Ishikawa (cell line): ENCODE measurements around the gene NYNRIN.

Source experiments
- CEBPB ChIP-seq: IDR thresholded peaks from 2 replicates; pipeline ENCODE4 v1.6.1; 2012
- CREB1 ChIP-seq: IDR thresholded peaks from 2 replicates; pipeline ENCODE4 v1.6.1; 2012; ENCODE audit warnings: low read depth
- EGR1 ChIP-seq: IDR thresholded peaks from 2 replicates; pipeline ENCODE4 v1.6.1; 2012
- EP300 ChIP-seq: IDR thresholded peaks from 2 replicates; pipeline ENCODE4 v1.6.1; 2012; ENCODE audit warnings: borderline replicate concordance
- FOXM1 ChIP-seq: IDR thresholded peaks from 2 replicates; pipeline ENCODE4 v1.6.1; 2012; ENCODE audit warnings: low read depth, borderline replicate concordance
- NFIC ChIP-seq: IDR thresholded peaks from 2 replicates; pipeline ENCODE4 v1.6.1; 2012
- RAD21 ChIP-seq: IDR thresholded peaks from 2 replicates; pipeline ENCODE4 v1.6.1; 2012; ENCODE audit warnings: low read depth
- TAF1 ChIP-seq: IDR thresholded peaks from 2 replicates; pipeline ENCODE4 v1.6.1; 2012; ENCODE audit warnings: low read depth, mild to moderate bottlenecking
- TCF12 ChIP-seq: IDR thresholded peaks from 2 replicates; pipeline ENCODE4 v1.6.1; 2012; ENCODE audit warnings: low read depth
- TEAD4 ChIP-seq: IDR thresholded peaks from 2 replicates; pipeline ENCODE4 v1.6.1; 2012
- USF1 ChIP-seq: IDR thresholded peaks from 2 replicates; pipeline ENCODE4 v1.6.1; 2012
- YY1 ChIP-seq: IDR thresholded peaks from 2 replicates; pipeline ENCODE4 v1.6.1; 2012; ENCODE audit warnings: low read depth
- ZBTB7A ChIP-seq: IDR thresholded peaks from 2 replicates; pipeline ENCODE4 v1.6.1; 2012; ENCODE audit warnings: low read depth
- TF ChIP-seq, protein P1 (sequence below): IDR thresholded peaks from 2 replicates; pipeline ENCODE4 v1.6.1; 2012
- TF ChIP-seq, protein P2 (sequence below): IDR thresholded peaks from 2 replicates; pipeline ENCODE4 v1.6.1; 2012; ENCODE audit warnings: low read depth, mild to moderate bottlenecking

NYNRIN gene

DNA sequence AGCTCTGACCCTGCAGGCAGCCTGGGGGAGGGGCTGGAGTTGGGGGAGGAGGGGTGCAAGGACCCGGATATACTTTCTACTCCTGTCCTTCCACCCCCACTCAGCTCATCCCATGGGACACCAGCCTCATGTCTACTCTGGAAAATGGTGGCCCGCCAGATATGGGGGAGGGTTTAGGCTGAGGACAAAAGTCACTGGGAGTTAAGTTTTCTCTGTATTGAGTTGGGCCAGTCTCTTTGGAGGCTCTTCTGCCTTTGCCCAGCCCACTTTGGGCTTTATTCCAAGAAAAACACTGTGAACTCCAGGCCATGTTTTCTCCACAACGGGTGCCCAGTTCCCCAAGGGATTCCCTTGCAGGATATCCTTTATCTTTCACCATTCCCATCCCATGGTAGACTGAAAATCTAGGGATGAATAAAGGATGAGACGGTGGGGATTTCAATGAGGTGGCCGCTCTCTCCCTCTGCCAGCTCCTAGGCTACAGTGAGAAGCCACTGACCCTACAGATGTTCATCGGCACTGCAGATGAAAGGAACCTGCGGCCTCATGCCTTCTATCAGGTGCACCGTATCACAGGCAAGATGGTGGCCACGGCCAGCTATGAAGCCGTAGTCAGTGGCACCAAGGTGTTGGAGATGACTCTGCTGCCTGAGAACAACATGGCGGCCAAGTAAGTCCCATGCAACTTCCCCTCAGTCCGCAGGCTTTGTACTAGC, 25.9 kb upstream of the NYNRIN start:
- TF ChIP-seq, protein P1, sequence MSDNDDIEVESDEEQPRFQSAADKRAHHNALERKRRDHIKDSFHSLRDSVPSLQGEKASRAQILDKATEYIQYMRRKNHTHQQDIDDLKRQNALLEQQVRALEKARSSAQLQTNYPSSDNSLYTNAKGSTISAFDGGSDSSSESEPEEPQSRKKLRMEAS = no peak
- TF ChIP-seq NFIC = no peak
- no peak for TF ChIP-seq EGR1
- no peak for TF ChIP-seq EP300
- TF ChIP-seq ZBTB7A = no peak
- TF ChIP-seq, protein P2, sequence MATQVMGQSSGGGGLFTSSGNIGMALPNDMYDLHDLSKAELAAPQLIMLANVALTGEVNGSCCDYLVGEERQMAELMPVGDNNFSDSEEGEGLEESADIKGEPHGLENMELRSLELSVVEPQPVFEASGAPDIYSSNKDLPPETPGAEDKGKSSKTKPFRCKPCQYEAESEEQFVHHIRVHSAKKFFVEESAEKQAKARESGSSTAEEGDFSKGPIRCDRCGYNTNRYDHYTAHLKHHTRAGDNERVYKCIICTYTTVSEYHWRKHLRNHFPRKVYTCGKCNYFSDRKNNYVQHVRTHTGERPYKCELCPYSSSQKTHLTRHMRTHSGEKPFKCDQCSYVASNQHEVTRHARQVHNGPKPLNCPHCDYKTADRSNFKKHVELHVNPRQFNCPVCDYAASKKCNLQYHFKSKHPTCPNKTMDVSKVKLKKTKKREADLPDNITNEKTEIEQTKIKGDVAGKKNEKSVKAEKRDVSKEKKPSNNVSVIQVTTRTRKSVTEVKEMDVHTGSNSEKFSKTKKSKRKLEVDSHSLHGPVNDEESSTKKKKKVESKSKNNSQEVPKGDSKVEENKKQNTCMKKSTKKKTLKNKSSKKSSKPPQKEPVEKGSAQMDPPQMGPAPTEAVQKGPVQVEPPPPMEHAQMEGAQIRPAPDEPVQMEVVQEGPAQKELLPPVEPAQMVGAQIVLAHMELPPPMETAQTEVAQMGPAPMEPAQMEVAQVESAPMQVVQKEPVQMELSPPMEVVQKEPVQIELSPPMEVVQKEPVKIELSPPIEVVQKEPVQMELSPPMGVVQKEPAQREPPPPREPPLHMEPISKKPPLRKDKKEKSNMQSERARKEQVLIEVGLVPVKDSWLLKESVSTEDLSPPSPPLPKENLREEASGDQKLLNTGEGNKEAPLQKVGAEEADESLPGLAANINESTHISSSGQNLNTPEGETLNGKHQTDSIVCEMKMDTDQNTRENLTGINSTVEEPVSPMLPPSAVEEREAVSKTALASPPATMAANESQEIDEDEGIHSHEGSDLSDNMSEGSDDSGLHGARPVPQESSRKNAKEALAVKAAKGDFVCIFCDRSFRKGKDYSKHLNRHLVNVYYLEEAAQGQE = no peak
- no peak for TF ChIP-seq YY1
- no peak for TF ChIP-seq TEAD4
- TF ChIP-seq RAD21 = no peak
- TF ChIP-seq CREB1 = no peak
- TF ChIP-seq FOXM1 = no peak
- TF ChIP-seq CEBPB = no peak
- TF ChIP-seq USF1 = no peak
- no peak for TF ChIP-seq TCF12
- no peak for TF ChIP-seq TAF1

- TF ChIP-seq USF1 = no peak
- no peak for TF ChIP-seq CREB1
- no peak for TF ChIP-seq ZBTB7A
- no peak for TF ChIP-seq NFIC
- no peak for TF ChIP-seq TEAD4
- no peak for TF ChIP-seq CEBPB
- TF ChIP-seq, protein P2 = no peak
- TF ChIP-seq FOXM1 = no peak
- TF ChIP-seq EP300 = no peak
- TF ChIP-seq RAD21 = no peak
- TF ChIP-seq TAF1 = no peak
- TF ChIP-seq TCF12 = no peak
- no peak for TF ChIP-seq YY1
- TF ChIP-seq EGR1 = no peak
- TF ChIP-seq, protein P1 = no peak
Measured at GRCh38 chr14:24376448-24377070, 22.2 kb upstream of the NYNRIN start.

DNA sequence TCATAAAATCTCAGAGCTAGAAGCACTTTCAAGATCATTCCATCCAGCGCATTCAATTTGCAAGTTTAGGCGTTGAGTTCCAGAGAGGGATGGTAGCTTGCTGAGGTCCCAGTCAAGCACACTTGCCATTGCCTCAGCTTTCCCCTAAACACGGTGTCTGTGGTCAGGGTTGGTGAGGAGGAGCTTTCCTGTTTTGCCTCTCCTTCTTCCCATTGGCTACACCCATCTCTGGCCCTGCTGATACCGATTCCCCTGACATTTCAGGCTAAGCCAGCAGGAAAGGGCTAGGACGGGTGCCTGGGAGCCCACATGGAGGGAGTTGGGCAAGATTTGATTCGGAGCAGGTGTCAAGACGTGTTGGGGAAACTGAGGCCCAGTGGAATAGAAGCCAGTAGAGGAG, 21.7 kb upstream of the NYNRIN start:
- TF ChIP-seq TCF12 = no peak
- no peak for TF ChIP-seq CREB1
- TF ChIP-seq RAD21 = no peak
- no peak for TF ChIP-seq TEAD4
- no peak for TF ChIP-seq EGR1
- TF ChIP-seq NFIC = no peak
- no peak for TF ChIP-seq EP300
- no peak for TF ChIP-seq ZBTB7A
- no peak for TF ChIP-seq TAF1
- TF ChIP-seq, protein P2 = no peak
- TF ChIP-seq, protein P1 = no peak
- TF ChIP-seq FOXM1 = no peak
- TF ChIP-seq YY1 = no peak
- TF ChIP-seq USF1 = no peak
- no peak for TF ChIP-seq CEBPB
